Measurements from ENCODE around the gene SRSF12.

- TF ChIP-seq, protein P1, sequence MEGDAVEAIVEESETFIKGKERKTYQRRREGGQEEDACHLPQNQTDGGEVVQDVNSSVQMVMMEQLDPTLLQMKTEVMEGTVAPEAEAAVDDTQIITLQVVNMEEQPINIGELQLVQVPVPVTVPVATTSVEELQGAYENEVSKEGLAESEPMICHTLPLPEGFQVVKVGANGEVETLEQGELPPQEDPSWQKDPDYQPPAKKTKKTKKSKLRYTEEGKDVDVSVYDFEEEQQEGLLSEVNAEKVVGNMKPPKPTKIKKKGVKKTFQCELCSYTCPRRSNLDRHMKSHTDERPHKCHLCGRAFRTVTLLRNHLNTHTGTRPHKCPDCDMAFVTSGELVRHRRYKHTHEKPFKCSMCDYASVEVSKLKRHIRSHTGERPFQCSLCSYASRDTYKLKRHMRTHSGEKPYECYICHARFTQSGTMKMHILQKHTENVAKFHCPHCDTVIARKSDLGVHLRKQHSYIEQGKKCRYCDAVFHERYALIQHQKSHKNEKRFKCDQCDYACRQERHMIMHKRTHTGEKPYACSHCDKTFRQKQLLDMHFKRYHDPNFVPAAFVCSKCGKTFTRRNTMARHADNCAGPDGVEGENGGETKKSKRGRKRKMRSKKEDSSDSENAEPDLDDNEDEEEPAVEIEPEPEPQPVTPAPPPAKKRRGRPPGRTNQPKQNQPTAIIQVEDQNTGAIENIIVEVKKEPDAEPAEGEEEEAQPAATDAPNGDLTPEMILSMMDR (IDR thresholded peaks at IDR 0.05): peak in 3 of 4 experiments; percentile 25 to 74 (median 67)
- TF ChIP-seq POLR2AphosphoS5 (IDR thresholded peaks at IDR 0.05): no peak
Measured at GRCh38 chr6:89122625-89123024, 4.8 kb upstream of the SRSF12 start.

Data from prostate gland (tissue), 2 donors.